GM23338 (cell line): Measurements from ENCODE around the gene PKNOX2. TPM values are rescaled to one million over a fixed set of nuclear protein-coding genes. Genes with fewer than 3 reads are reported as not detected.

Experiments
- ATAC-seq: fragments of 200-7000 bp; cut with Tn5 transposase; 3 replicates; pipeline ENCODE4 v1.9.1; 2020
- DNase-seq: peaks from one replicate; pipeline ENCODE4 v3.0.0-alpha.2; 2015; ENCODE audit warnings: low spot score
- H2AFZ ChIP-seq: fragments of 200-600 bp; sonication (generic); 2 replicates; pipeline ENCODE4 v1.8.0; 2016; ENCODE audit warnings: antibody characterized with exemption, mild to moderate bottlenecking, moderate library complexity
- H3F3A ChIP-seq: fragments of 200-600 bp; sonication (generic); replicated peaks from 2 replicates; pipeline ENCODE4 v1.8.0; 2017; ENCODE audit warnings: antibody characterized with exemption, mixed run types, low read depth
- H3K27ac ChIP-seq: fragments of 200-600 bp; sonication (generic); 2 replicates; pipeline ENCODE4 v1.6.1; 2016; ENCODE audit warnings: low read depth
- H3K27me3 ChIP-seq: fragments of 200-600 bp; sonication (generic); 2 replicates; pipeline ENCODE4 v1.8.0; 2016; ENCODE audit warnings: mild to moderate bottlenecking, mixed run types, moderate library complexity; ENCODE audit not compliant: insufficient read depth
- H3K36me3 ChIP-seq: fragments of 200-600 bp; sonication (generic); 2 replicates; pipeline ENCODE4 v1.8.0; 2016; ENCODE audit warnings: mild to moderate bottlenecking; ENCODE audit not compliant: insufficient read depth
- H3K4me1 ChIP-seq: fragments of 200-600 bp; sonication (generic); 2 replicates; pipeline ENCODE4 v1.8.0; 2016; ENCODE audit warnings: mild to moderate bottlenecking, moderate library complexity; ENCODE audit not compliant: insufficient read depth
- H3K4me2 ChIP-seq: fragments of 200-600 bp; sonication (generic); 2 replicates; pipeline ENCODE4 v1.7.1; 2017; ENCODE audit warnings: mixed run types
- H3K4me3 ChIP-seq: fragments of 200-600 bp; sonication (generic); 2 replicates; pipeline ENCODE4 v1.6.1; 2016; ENCODE audit warnings: mixed run types
- H3K79me2 ChIP-seq: fragments of 200-600 bp; sonication (generic); replicated peaks from 2 replicates; pipeline ENCODE4 v1.8.0; 2017; ENCODE audit warnings: mild to moderate bottlenecking; ENCODE audit not compliant: insufficient read depth
- H3K9me2 ChIP-seq: fragments of 200-600 bp; sonication (generic); 2 replicates; pipeline ENCODE4 v1.8.0; 2017; ENCODE audit not compliant: insufficient read depth
- H4K20me1 ChIP-seq: fragments of 200-600 bp; sonication (generic); replicated peaks from 2 replicates; pipeline ENCODE4 v1.8.0; 2017; ENCODE audit warnings: mild to moderate bottlenecking; ENCODE audit not compliant: insufficient read depth
- H3K27ac Mint-ChIP-seq: 2 replicates; pipeline ENCODE4 v1.8.0; 2020; ENCODE audit warnings: inconsistent platforms, mild to moderate bottlenecking, moderate library complexity, mixed read lengths
- H3K27me3 Mint-ChIP-seq: 3 replicates; pipeline ENCODE4 v1.8.0; 2022; ENCODE audit warnings: low read depth, mild to moderate bottlenecking, moderate library complexity, mixed read lengths, inconsistent platforms; ENCODE audit not compliant: insufficient read depth, poor library complexity
- H3K36me3 Mint-ChIP-seq: 3 replicates; pipeline ENCODE4 v1.8.0; 2021; ENCODE audit warnings: low read depth, mild to moderate bottlenecking, inconsistent platforms, moderate library complexity, mixed read lengths
- H3K4me1 Mint-ChIP-seq: 3 replicates; pipeline ENCODE4 v1.8.0; 2020; ENCODE audit warnings: mild to moderate bottlenecking, inconsistent platforms, mixed read lengths
- H3K4me3 Mint-ChIP-seq: 3 replicates; pipeline ENCODE4 v1.8.0; 2021; ENCODE audit warnings: moderate library complexity, mild to moderate bottlenecking, inconsistent platforms, mixed read lengths
- H3K9me3 Mint-ChIP-seq: 3 replicates; pipeline ENCODE4 v1.8.0; 2020; ENCODE audit warnings: moderate library complexity, mild to moderate bottlenecking, inconsistent platforms, mixed read lengths
- CREB1 ChIP-seq: fragments of 250-450 bp; sonication (Bioruptor Pico); IDR thresholded peaks from 2 replicates; pipeline ENCODE4 v1.5.0; 2020; ENCODE audit warnings: low read depth, mild to moderate bottlenecking, moderate library complexity
- CTCF ChIP-seq, 2 experiments: fragments of 200-600 bp in 1 of 2; sonication (generic) in 1 of 2; conservative IDR thresholded peaks; 2 replicates each; pipeline versions ENCODE4 v1.5.1 to v1.6.1; 2016 to 2017; ENCODE audit warnings: antibody characterized with exemption in 2 of 2, low read depth in 2 of 2, mild to moderate bottlenecking in 2 of 2, moderate library complexity in 1 of 2
- ETS1 ChIP-seq: IDR thresholded peaks from 2 replicates; pipeline ENCODE4 v1.6.1; 2016; ENCODE audit warnings: antibody characterized with exemption
- EZH2 ChIP-seq: fragments of 200-600 bp; sonication (generic); IDR thresholded peaks from one replicate; pipeline ENCODE4 v1.8.0; 2017; ENCODE audit warnings: antibody characterized with exemption, mild to moderate bottlenecking, low read depth; ENCODE audit not compliant: unreplicated experiment
- EZH2phosphoT487 ChIP-seq: fragments of 200-600 bp; sonication (generic); IDR thresholded peaks from one replicate; pipeline ENCODE4 v1.8.1; 2018; ENCODE audit warnings: antibody characterized with exemption; ENCODE audit not compliant: unreplicated experiment
- JUNB ChIP-seq: IDR thresholded peaks from one replicate; pipeline ENCODE4 v1.6.1; 2016; ENCODE audit warnings: antibody characterized with exemption; ENCODE audit not compliant: unreplicated experiment
- NANOG ChIP-seq: IDR thresholded peaks from 2 replicates; pipeline ENCODE4 v1.6.1; 2016; ENCODE audit warnings: antibody characterized with exemption, borderline replicate concordance
- POLR2AphosphoS5 ChIP-seq: IDR thresholded peaks from 2 replicates; pipeline ENCODE4 v1.6.1; 2016; ENCODE audit warnings: antibody characterized with exemption, low read depth
- REST ChIP-seq: IDR thresholded peaks from one replicate; pipeline ENCODE4 v1.6.1; 2018; ENCODE audit warnings: antibody characterized with exemption; ENCODE audit not compliant: unreplicated experiment
- STAT1 ChIP-seq: IDR thresholded peaks from one replicate; pipeline ENCODE4 v1.6.1; 2016; ENCODE audit warnings: antibody characterized with exemption; ENCODE audit not compliant: unreplicated experiment
- ZNF114 ChIP-seq: fragments of 250-450 bp; sonication (Bioruptor Pico); IDR thresholded peaks from 2 replicates; pipeline ENCODE4 v1.5.0; 2020; ENCODE audit warnings: mild to moderate bottlenecking, moderate library complexity
- ZNF331 ChIP-seq: fragments of 250-450 bp; sonication (Bioruptor Pico); IDR thresholded peaks from 2 replicates; pipeline ENCODE4 v1.5.0; 2020; ENCODE audit warnings: low read depth, mild to moderate bottlenecking, moderate library complexity
- ZNF462 ChIP-seq: fragments of 250-450 bp; sonication (Bioruptor Pico); IDR thresholded peaks from 2 replicates; pipeline ENCODE4 v1.5.0; 2020; ENCODE audit warnings: mild to moderate bottlenecking, moderate library complexity
- polyA plus RNA-seq: library from polyadenylated mRNA; unstranded; fragments of >200 nt; fragmentation: Nextera tagmentation; extraction: Ambion mirVana; gene quantifications from 2 replicates; pipeline ENCODE4 v1.2.1, GENCODE V29; 2016
- total RNA-seq: library from RNA; depleted of rRNA; stranded (reverse); fragments of >200 nt; shearing (Covaris generic); gene quantifications from 2 replicates; pipeline ENCODE4 v1.2.3, GENCODE V29; 2014

Gene PKNOX2
- total and polyA plus RNA-seq, 2 experiments from 2014 or later = 0.42 to 0.83 TPM

- ATAC-seq (no peak), DNase-seq (no peak)
- no peaks in the 10 kb centered on the region for H3F3A ChIP-seq
- no peaks in the 10 kb centered on the region for H3K79me2 ChIP-seq
- H3K27me3 ChIP-seq = no peaks in the 10 kb centered on the region
- no peaks in the 10 kb centered on the region for H3K36me3 Mint-ChIP-seq
- H3K9me3 Mint-ChIP-seq = no peaks in the 10 kb centered on the region
- no peaks in the 10 kb centered on the region for H3K9me2 ChIP-seq
- H3K27ac Mint-ChIP-seq = no peak overlapping the region
- H4K20me1 ChIP-seq = no peaks in the 10 kb centered on the region
- H3K4me3 Mint-ChIP-seq = no peak overlapping the region
- no peak overlapping the region for H2AFZ ChIP-seq
- no peaks in the 10 kb centered on the region for H3K27me3 Mint-ChIP-seq
- H3K4me1 ChIP-seq = peaks cover 21% of the 10 kb centered on the region
- no peak overlapping the region for H3K4me2 ChIP-seq
- H3K36me3 ChIP-seq = no peaks in the 10 kb centered on the region
- H3K4me3 ChIP-seq = no peak overlapping the region
- peaks cover 22% of the 10 kb centered on the region for H3K4me1 Mint-ChIP-seq
- H3K27ac ChIP-seq = no peak overlapping the region
- TF ChIP-seq ZNF462 (CRISPR knock-in tag) (no peak), POLR2AphosphoS5 (no peak), CREB1 (CRISPR knock-in tag) (no peak), ZNF331 (CRISPR knock-in tag) (no peak), ETS1 (no peak), REST (no peak), EZH2phosphoT487 (no peak), STAT1 (no peak), CTCF (conservative IDR thresholded peaks at IDR 0.05; ENCODE audit: low read depth in 2 of 2) (no peak), ZNF114 (CRISPR knock-in tag) (no peak), EZH2 (no peak), NANOG (no peak), JUNB (no peak)
Measured at GRCh38 chr11:125464270-125464662, 299.7 kb downstream of the PKNOX2 start.
